H1 (cell line): ENCODE results near the gene GALNT18.

ENCODE experiments used
- MAFK ChIP-seq: IDR thresholded peaks from 2 replicates; pipeline ENCODE4 v1.6.1; 2012; ENCODE audit warnings: low read depth, mild to moderate bottlenecking, improper control_type of control experiment, low read length
- POU5F1 ChIP-seq: IDR thresholded peaks from 2 replicates; pipeline ENCODE4 v1.6.1; 2011; ENCODE audit warnings: low read depth, mild to moderate bottlenecking, low read length, moderate library complexity

GRCh38 chr11:11521306-11522002, 100.4 kb downstream of the GALNT18 start:
- TF ChIP-seq POU5F1 (no peak), MAFK (no peak)
